Right ventricle myocardium superior (tissue), 1 donor: ENCODE results near the gene CLCA2. TPM values are rescaled to one million over a fixed set of nuclear protein-coding genes. Genes with fewer than 3 reads are reported as not detected.

Experiments used
- ATAC-seq: fragments of 200-7000 bp; cut with Tn5 transposase; one replicate; pipeline ENCODE4 v1.9.1; 2020; ENCODE audit warnings: mild to moderate bottlenecking; ENCODE audit not compliant: poor library complexity
- DNase-seq: peaks from one replicate; pipeline ENCODE4 v3.0.0-alpha.2; 2020
- intact Hi-C: fragments of 100-400 bp; cut with DNase I; formaldehyde crosslinking; loops from one replicate; pipeline ENCODE4 v1.11.2; 2022
- total RNA-seq: library from RNA; stranded (reverse); fragmentation: NEBNext Ultra II Directional; extraction: Animal tissue kit (Norgen Biotek cat#: 25700); gene quantifications from one replicate; pipeline ENCODE4 v1.2.1, GENCODE V29; 2021
- donor health status: DM: no; HTN: yes; CAD: no; lungs with severe emphysema.

Gene CLCA2
- total RNA-seq, 1 donor from 2014 or later = not detected

- intact Hi-C loops = no loop called here
- ATAC-seq (peak; percentile 49), DNase-seq (no peak)
Observed at GRCh38 chr1:86423473-86423872, 498 bp upstream of the CLCA2 start.

DNA sequence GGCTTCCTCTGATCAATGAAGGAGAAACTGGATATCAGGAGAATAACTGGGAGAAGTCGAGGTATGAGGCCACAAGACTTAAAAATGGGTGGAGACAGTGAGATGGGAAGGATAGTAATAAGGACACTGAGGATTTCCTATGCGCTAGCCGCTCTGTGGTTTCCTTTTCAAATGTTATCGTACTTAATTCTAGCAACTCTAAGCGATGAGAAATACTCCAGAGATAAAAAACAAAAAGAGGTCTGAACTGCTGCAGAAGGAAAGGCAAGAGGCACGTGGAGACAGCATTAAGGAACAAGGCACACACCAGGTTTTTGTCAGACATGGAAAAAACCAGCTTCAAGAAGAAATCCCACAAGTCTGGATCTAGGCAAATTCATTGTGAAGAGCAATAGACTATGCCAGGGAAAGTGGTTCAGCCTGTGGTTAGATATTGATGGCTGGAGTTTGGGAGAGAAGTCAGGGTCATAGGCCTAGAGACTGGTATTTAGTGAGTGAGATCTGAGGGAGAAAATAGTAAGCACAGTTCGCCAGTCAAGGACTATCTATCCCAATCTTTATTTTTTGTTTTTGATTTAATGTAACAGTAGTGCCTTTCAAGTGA is 5.3 kb downstream of the CLCA2 start:
- peak; percentile 33 for ATAC-seq
- intact Hi-C loops = no loop called here

GRCh38 chr1:86429835-86430234 is 5.9 kb downstream of the CLCA2 start:
- ATAC-seq = peak; percentile 99
- intact Hi-C loops = no loop called here
- no peak for DNase-seq

More for the DNA sequence above, 5.3 kb downstream of the CLCA2 start:
- no peak for DNase-seq

GRCh38 chr1:86430376-86430775 is 6.4 kb downstream of the CLCA2 start:
- intact Hi-C loops = no loop called here
- no peak for ATAC-seq
- no peak for DNase-seq

GRCh38 chr1:86434059-86434458 is 10.1 kb downstream of the CLCA2 start:
- intact Hi-C loops = no loop called here
- ATAC-seq = no peak
- no peak for DNase-seq

DNA sequence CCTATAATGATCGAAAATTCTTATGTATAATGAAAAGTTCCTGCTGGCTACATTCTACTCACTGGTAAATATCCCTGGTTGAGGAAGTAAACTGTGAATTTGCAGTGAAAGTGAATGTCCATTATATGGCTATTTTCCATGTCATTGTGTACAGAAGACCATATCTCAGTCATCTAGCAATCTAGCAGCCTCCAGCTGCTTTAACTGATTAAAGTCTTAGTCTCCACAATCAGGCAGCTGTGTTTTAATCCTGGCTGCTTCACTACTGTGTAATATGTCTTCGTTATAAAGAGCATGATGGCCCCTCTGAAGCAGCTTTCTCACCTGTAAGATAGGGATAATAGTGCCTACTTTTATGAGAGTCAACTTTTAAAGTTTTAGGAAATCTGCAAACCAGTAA is 11.4 kb downstream of the CLCA2 start:
- intact Hi-C loops = no loop called here
- no peak for ATAC-seq
- DNase-seq = no peak

DNA sequence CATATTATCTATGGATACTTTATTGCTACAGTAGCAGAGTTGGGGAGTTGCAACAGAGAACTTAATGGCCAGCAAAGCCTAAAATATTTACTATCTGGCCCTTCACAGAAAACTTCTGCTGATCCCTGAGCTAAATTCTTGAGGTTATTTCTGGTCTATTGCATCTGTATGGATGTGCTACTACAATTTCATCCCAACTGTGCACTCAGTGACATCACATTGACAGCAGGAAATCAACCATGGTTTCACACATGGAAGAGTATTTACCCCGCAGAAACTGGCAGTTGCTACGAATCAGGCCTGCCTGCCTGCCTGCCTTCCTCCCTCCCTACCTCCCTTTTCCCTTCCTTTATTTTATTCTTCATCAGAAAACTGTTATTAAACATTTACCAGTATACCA is 12.1 kb downstream of the CLCA2 start:
- ATAC-seq (no peak), DNase-seq (no peak)
- intact Hi-C loops = no loop called here

- intact Hi-C loops = no loop called here
- ATAC-seq (no peak), DNase-seq (no peak)
Observed at GRCh38 chr1:86441581-86441980, 17.6 kb downstream of the CLCA2 start.

GRCh38 chr1:86441997-86442396 is 18.0 kb downstream of the CLCA2 start:
- intact Hi-C loops = no loop called here
- no peak for DNase-seq
- no peak for ATAC-seq

DNA sequence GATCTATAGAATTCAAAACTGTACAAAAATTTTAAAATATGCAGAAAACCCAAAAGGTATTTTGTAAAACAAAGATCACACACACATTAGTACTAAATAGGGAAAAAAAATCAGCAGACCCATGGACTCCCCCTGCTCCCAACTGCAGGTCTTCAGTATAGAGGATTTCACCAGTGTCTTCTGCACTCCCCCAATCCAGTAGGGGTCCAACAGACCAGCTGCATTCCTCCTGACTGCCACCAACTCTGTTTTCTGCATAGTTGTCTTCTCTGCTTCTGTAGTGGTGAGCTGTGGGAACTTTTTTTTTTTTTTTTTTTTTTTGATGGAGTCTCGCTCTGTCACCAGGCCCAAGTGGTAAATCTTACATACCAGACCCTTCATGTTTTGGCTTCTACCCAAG is 21.9 kb downstream of the CLCA2 start:
- DNase-seq (no peak), ATAC-seq (no peak)
- intact Hi-C loops = no loop called here

- ATAC-seq = no peak
- intact Hi-C loops = no loop called here
- DNase-seq = no peak
Observed at GRCh38 chr1:86447198-86447790, 23.3 kb downstream of the CLCA2 start.

DNA sequence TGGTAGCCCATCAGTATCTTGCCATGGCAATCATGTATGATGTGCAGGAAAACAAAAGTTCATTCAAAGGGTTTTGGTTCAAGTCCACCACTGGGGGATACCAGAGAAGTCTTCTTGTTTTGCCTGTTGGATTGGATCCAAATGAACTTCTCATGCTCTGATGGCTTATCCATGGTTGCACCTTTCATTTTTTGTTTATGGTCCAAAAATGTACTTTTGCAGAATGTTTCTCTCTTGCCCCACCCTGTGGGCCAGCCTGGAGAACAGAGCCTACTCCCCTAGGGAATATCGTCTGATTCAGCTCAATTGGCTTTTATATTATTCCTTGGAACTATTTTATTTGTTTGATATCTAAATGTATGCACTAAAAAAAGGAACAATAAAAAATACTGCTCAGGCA is 24.7 kb downstream of the CLCA2 start:
- no peak for DNase-seq
- no peak for ATAC-seq
- intact Hi-C loops = no loop called here

- DNase-seq (no peak), ATAC-seq (no peak)
- intact Hi-C loops = no loop called here
Observed at GRCh38 chr1:86449103-86449502, 25.1 kb downstream of the CLCA2 start.

DNA sequence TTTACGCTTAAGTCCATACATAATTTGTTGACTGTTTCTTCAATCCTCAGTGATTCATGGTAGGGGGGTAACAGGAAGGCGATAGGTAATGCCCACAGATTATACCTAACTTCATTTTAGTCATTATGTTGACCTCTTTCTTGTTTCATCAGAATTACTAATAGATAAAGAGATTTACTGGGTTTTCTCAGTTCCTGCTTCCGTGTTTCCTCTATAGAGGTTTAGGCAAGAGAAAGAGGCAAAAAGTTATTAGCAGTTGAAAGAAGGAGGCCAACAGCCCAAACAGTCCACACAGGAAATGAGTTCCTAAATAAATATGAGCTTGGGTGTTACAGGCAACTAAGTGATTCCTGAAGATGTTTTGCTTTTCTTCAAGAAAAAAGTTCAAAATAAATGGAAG is 26.9 kb downstream of the CLCA2 start:
- intact Hi-C loops = no loop called here
- no peak for ATAC-seq
- no peak for DNase-seq

DNA sequence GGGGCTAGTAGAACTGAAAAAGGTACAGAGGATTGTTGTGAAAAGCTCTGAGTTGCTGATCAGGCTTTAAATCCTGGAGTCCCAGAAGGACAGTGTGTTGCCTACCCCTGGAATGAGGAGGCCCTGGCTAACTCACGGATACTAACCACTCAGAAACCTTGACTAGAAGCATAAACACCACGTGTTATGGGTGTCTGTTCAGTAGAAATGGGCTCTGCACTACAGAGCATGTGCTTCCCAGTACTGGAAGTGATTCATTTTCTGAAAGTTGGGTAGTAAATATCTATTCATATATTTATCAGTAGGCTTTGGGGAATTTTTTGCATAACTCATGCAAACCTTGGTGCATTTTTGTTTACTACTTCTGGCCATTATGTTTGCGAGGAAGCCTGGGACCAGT is 29.7 kb downstream of the CLCA2 start:
- intact Hi-C loops = no loop called here
- ATAC-seq = no peak
- DNase-seq = no peak

DNA sequence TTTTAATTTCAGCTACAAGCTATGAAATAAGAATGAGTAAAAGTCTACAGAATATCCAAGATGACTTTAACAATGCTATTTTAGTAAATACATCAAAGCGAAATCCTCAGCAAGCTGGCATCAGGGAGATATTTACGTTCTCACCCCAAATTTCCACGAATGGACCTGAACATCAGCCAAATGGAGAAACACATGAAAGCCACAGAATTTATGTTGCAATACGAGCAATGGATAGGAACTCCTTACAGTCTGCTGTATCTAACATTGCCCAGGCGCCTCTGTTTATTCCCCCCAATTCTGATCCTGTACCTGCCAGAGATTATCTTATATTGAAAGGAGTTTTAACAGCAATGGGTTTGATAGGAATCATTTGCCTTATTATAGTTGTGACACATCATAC is 31.1 kb downstream of the CLCA2 start:
- no peak for ATAC-seq
- intact Hi-C loops = no loop called here

GRCh38 chr1:86460998-86461397 is 37.0 kb downstream of the CLCA2 start:
- intact Hi-C loops = no loop called here
- DNase-seq = no peak
- no peak for ATAC-seq

More for the DNA sequence above, 31.1 kb downstream of the CLCA2 start:
- no peak for DNase-seq

DNA sequence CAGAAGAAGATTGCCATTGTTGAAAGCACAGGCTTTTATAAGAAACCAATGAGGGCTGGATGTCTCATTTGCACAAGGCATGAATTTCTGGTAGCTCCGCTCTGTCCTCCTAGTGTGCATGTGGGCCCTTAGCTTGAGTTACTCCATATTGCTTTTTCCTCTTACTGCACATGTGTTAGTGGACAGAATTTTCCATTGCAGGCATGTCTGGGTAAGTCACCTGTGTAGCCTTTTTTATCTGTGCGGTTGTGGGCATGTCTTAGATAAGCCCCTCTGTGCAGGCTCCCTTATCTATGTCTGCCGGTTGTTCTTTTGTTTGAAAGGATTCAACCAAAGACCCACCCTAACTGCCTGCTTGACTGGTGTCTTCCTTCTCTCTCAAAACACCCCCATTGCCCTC is 37.5 kb downstream of the CLCA2 start:
- DNase-seq = no peak
- no peak for ATAC-seq
- intact Hi-C loops = no loop called here

DNA sequence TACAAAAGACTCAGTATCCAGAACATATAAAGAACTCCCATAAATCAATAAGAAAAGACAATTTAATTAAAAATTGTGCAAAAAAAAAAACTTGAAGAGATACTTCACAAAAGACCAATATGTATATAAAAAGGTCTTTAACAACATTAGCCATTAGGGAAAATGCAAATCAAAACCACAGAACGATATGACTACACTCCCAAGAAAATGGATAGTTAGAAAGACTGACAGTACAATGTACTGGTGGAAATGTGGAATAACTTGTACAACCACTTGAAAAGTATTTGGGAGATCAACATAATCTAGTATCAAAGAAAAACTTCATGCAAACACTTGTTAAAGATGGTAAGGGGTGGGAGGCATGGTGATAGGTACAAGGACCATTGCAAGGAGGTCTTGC is 40.8 kb downstream of the CLCA2 start:
- DNase-seq (no peak), ATAC-seq (no peak)
- intact Hi-C loops = no loop called here

DNA sequence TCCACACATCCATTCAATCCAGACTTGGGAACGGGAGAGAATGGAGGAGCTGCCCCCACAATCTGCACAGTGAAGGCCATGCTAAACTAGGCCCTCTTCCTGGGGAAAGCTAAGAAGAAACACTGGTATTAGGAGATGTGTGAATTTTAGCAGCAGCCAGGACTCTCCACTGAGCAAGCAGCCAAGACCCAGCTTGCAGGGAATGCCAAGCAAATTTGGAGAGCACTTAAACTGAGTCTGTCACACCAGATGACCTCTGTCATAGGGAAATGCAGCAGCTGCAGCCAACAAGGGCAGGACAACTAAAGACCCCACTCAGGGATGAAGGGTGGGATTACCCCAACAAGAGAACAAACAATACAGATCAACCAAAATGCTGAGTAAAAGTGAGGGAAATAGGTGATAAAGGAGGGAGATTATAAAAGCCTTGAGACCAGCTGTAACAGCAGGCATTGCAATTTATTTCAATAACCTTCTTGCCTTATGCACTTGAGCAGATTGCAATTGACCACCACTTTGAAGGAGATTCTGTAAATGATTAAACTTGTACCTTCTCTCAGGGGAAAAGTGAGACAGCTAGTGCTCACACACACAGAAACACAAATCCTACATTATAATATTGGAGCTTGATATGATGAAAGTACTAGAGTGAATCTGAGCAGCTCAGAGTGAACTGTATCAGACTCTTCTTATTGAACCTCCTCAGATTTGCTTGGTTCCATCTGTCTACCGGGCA is 42.3 kb downstream of the CLCA2 start:
- intact Hi-C loops = no loop called here

More for the DNA sequence above, 42.3 kb downstream of the CLCA2 start:
- ATAC-seq = no peak
- DNase-seq = no peak
